ENCODE measurements around the gene CASP2.
"Not testable (repeated sequence)": the region's sequence is repeated elsewhere in the genome, so short reads cannot be mapped to it uniquely, and the experiment has no call there.

GRCh38 chr7:143264196-143264568, 24.0 kb upstream of the CASP2 start:
- TF ChIP-seq, protein P1, sequence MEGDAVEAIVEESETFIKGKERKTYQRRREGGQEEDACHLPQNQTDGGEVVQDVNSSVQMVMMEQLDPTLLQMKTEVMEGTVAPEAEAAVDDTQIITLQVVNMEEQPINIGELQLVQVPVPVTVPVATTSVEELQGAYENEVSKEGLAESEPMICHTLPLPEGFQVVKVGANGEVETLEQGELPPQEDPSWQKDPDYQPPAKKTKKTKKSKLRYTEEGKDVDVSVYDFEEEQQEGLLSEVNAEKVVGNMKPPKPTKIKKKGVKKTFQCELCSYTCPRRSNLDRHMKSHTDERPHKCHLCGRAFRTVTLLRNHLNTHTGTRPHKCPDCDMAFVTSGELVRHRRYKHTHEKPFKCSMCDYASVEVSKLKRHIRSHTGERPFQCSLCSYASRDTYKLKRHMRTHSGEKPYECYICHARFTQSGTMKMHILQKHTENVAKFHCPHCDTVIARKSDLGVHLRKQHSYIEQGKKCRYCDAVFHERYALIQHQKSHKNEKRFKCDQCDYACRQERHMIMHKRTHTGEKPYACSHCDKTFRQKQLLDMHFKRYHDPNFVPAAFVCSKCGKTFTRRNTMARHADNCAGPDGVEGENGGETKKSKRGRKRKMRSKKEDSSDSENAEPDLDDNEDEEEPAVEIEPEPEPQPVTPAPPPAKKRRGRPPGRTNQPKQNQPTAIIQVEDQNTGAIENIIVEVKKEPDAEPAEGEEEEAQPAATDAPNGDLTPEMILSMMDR (IDR thresholded peaks at IDR 0.05), result not testable (repeated sequence)
- TF ChIP-seq, protein P2, sequence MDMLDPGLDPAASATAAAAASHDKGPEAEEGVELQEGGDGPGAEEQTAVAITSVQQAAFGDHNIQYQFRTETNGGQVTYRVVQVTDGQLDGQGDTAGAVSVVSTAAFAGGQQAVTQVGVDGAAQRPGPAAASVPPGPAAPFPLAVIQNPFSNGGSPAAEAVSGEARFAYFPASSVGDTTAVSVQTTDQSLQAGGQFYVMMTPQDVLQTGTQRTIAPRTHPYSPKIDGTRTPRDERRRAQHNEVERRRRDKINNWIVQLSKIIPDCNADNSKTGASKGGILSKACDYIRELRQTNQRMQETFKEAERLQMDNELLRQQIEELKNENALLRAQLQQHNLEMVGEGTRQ (IDR thresholded peaks at IDR 0.05), result not testable (repeated sequence)
- TF ChIP-seq POLR2A (IDR thresholded peaks at IDR 0.05; ENCODE audit: low read length); JUNB (IDR thresholded peaks at IDR 0.05); EP300 (IDR thresholded peaks at IDR 0.05): not testable (repeated sequence)

Data from A549 (cell line).